ENCODE data around the gene IL10RA. TPM values are rescaled to one million over a fixed set of nuclear protein-coding genes. Genes with fewer than 3 reads are reported as not detected.

Gene IL10RA
- polyA plus RNA-seq, 3 donors: 152 to 413 (median 226) TPM

DNA sequence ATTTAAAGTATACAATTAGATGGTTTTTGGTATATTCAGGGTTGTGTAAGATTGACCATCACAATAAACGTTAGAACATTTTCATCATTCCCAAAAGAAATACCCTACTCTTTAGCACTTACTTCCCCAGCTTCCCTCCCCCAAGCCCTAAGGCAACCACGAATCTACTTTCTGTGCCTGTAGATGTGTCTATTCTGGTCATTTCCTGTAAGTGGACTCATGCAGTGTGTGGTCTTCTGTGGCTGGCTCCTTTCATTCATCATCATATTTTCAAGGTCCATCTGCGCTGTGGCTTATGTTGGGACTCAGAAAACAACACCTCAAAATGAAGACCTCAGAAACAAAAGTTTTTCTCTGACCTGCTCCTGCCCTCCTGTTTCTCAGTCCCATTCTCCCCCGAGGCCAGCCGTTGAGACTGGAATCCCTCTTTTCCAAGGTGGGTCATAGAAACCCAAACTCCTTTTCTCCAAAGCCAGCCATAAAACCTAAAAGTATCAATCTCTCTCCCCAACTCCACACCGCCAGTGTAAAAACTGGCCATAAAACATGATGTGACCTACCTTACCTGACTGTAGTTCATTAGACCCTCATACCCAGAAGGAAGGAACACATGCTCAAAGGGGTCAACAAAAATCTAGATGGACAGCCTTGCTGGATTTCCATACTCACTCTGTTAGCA lies 44.1 kb upstream of the IL10RA start:
- peaks cover 17% of the 10 kb centered on the region for H3K4me1 Mint-ChIP-seq
- DNase-seq: no peak
- H3K9me3 ChIP-seq (replicated peaks in 1 of 2; ENCODE audit: control insufficient read depth in 1 of 2, insufficient read depth in 1 of 2, low read length in 2 of 2): no peaks in the 10 kb centered on the region
- no peaks in the 10 kb centered on the region for H4K20me1 ChIP-seq (ENCODE audit: insufficient read depth, low read length)
- no peaks in the 10 kb centered on the region for H3K27me3 ChIP-seq (ENCODE audit: control insufficient read depth in 2 of 2, insufficient read depth in 2 of 2, low read length in 2 of 2)
- peaks cover 0 to 3% of the 10 kb centered on the region in 2 donors for H3K36me3 Mint-ChIP-seq
- no peaks in the 10 kb centered on the region for H3K79me2 ChIP-seq (ENCODE audit: insufficient read depth, low read length)
- 97% methylated on average over 4 of the region's 6 CpGs for WGBS (ENCODE audit: insufficient coverage)
- H3K36me3 ChIP-seq (replicated peaks in 1 of 2; ENCODE audit: control insufficient read depth in 1 of 2, insufficient read depth in 2 of 2, low read length in 2 of 2): no peaks in the 10 kb centered on the region
- no peaks in the 10 kb centered on the region for H3K9me3 Mint-ChIP-seq
- H3K27me3 Mint-ChIP-seq (ENCODE audit: low read depth in 3 of 3): peaks cover 1 to 8% (median 3%) of the 10 kb centered on the region in 3 donors
- peak overlapping the region in 1 of 7 donors; percentile 4 for H3K27ac Mint-ChIP-seq
- H3K4me1 ChIP-seq (ENCODE audit: control insufficient read depth in 1 of 2, insufficient read depth in 2 of 2, low read length in 2 of 2): peaks cover 6 to 7% of the 10 kb centered on the region in 2 donors
- no peak overlapping the region for H3K27ac ChIP-seq (ENCODE audit: low read depth in 1 of 2, low read length in 2 of 2)
- no peak overlapping the region for H2AFZ ChIP-seq (ENCODE audit: insufficient read depth, low read depth, low read length, poor library complexity, severe bottlenecking)
- H3K4me3 Mint-ChIP-seq: no peak overlapping the region
- TF ChIP-seq, protein P1, sequence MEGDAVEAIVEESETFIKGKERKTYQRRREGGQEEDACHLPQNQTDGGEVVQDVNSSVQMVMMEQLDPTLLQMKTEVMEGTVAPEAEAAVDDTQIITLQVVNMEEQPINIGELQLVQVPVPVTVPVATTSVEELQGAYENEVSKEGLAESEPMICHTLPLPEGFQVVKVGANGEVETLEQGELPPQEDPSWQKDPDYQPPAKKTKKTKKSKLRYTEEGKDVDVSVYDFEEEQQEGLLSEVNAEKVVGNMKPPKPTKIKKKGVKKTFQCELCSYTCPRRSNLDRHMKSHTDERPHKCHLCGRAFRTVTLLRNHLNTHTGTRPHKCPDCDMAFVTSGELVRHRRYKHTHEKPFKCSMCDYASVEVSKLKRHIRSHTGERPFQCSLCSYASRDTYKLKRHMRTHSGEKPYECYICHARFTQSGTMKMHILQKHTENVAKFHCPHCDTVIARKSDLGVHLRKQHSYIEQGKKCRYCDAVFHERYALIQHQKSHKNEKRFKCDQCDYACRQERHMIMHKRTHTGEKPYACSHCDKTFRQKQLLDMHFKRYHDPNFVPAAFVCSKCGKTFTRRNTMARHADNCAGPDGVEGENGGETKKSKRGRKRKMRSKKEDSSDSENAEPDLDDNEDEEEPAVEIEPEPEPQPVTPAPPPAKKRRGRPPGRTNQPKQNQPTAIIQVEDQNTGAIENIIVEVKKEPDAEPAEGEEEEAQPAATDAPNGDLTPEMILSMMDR (IDR thresholded peaks at IDR 0.05): no peak
- intact Hi-C loops (cut with micrococcal nuclease): loop anchor here (5.0 to 10.0 kb wide), 2 partner anchors 90 to 517 kb away; no protein-coding TSS in a partner anchor
- H3K9ac ChIP-seq (ENCODE audit: insufficient read depth, low read length, poor library complexity, severe bottlenecking): no peak overlapping the region
- no peak overlapping the region for H3K4me3 ChIP-seq (replicated peaks in 1 of 3; ENCODE audit: low read depth in 2 of 3, low read length in 3 of 3)
- no peak overlapping the region for H3K4me2 ChIP-seq (replicated peaks; ENCODE audit: extremely low read depth, low read length, poor library complexity, severe bottlenecking)

DNA sequence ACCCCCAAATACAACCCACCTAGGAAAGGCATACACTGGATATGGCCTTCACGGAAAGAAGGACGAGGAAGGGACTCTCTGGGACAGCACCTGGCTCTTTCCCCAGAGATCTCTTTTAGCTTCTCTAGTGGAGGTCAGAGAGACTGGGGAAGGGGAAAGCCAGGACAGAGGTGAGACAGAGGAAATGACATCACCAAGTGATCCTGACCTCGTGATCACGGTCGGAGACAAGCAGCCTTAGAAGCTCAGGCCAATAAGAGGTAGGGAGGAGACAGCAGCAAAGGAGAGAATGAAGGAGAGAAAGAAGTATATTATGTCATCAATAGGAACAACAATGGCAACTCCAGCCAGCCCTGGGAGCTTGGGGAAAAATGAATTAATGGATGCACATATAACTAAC lies 41.6 kb upstream of the IL10RA start:
- Mint-ChIP-seq H3K27ac (peak overlapping the region in 2 of 7 donors; percentile 1 to 8), H3K36me3 (peaks cover 0 to 3% of the 10 kb centered on the region in 2 donors), H3K4me1 (peaks cover 35% of the 10 kb centered on the region), H3K4me3 (no peak overlapping the region), H3K9me3 (no peaks in the 10 kb centered on the region), H3K27me3 (ENCODE audit: low read depth in 3 of 3) (peaks cover 1 to 7% (median 3%) of the 10 kb centered on the region in 3 donors)
- no peaks in the 10 kb centered on the region for H3K36me3 ChIP-seq (replicated peaks in 1 of 2; ENCODE audit: control insufficient read depth in 1 of 2, insufficient read depth in 2 of 2, low read length in 2 of 2)
- no peak overlapping the region for H3K4me3 ChIP-seq (replicated peaks in 1 of 3; ENCODE audit: low read depth in 2 of 3, low read length in 3 of 3)
- no peak overlapping the region for H3K4me2 ChIP-seq (replicated peaks; ENCODE audit: extremely low read depth, low read length, poor library complexity, severe bottlenecking)
- H3K9me3 ChIP-seq (replicated peaks in 1 of 2; ENCODE audit: control insufficient read depth in 1 of 2, insufficient read depth in 1 of 2, low read length in 2 of 2): no peaks in the 10 kb centered on the region
- H2AFZ ChIP-seq (ENCODE audit: insufficient read depth, low read depth, low read length, poor library complexity, severe bottlenecking): no peak overlapping the region
- H3K9ac ChIP-seq (ENCODE audit: insufficient read depth, low read length, poor library complexity, severe bottlenecking): no peak overlapping the region
- no peak overlapping the region for H3K27ac ChIP-seq (ENCODE audit: low read depth in 1 of 2, low read length in 2 of 2)
- 40% methylated on average over 3 of the region's 5 CpGs for WGBS (ENCODE audit: insufficient coverage)
- intact Hi-C loops (cut with micrococcal nuclease): loop anchor here (2.0 to 10.0 kb wide), 3 partner anchors 92 to 520 kb away; no protein-coding TSS in a partner anchor
- no peaks in the 10 kb centered on the region for H3K79me2 ChIP-seq (ENCODE audit: insufficient read depth, low read length)
- H3K4me1 ChIP-seq (ENCODE audit: control insufficient read depth in 1 of 2, insufficient read depth in 2 of 2, low read length in 2 of 2): peaks cover 17 to 28% of the 10 kb centered on the region in 2 donors
- H4K20me1 ChIP-seq (ENCODE audit: insufficient read depth, low read length): no peaks in the 10 kb centered on the region
- peak in 1 of 3 donors; percentile 59 for DNase-seq
- no peaks in the 10 kb centered on the region for H3K27me3 ChIP-seq (ENCODE audit: control insufficient read depth in 2 of 2, insufficient read depth in 2 of 2, low read length in 2 of 2)
- TF ChIP-seq, protein P1 (IDR thresholded peaks at IDR 0.05): no peak
